Right renal cortex interstitium (tissue), 3 donors: ENCODE measurements around the gene CLMP. TPM values are rescaled to one million over a fixed set of nuclear protein-coding genes. Genes with fewer than 3 reads are reported as not detected.

ENCODE experiments used
- DNase-seq, 3 donors: peaks; one replicate each; pipeline ENCODE4 v3.0.0-alpha.2; 2013; ENCODE audit warnings: low read depth in 3 of 3, low spot score in 2 of 3
- polyA plus RNA-seq, 3 donors: library from polyadenylated mRNA; unstranded; fragments of 120-200 nt; gene quantifications; one replicate each; pipeline ENCODE4 v1.2.1, GENCODE V29; 2013; ENCODE audit not compliant: insufficient read length in 3 of 3

The CLMP gene
- polyA plus RNA-seq, result 10 to 100 TPM; 34.5 to 39.4 (median 38.4) TPM

GRCh38 chr11:123195188-123196059 lies at the start of gene CLMP:
Gene CLMP (minus strand): TSS chr11:123195248. CDS start chr11:123194940, 308 bp downstream.
- DNase-seq, result no peak

- no peak for DNase-seq
Measured at GRCh38 chr11:123241874-123242543, 47.0 kb upstream of the CLMP start.

- no peak for DNase-seq
Measured at GRCh38 chr11:123241294-123241693, 46.2 kb upstream of the CLMP start.

- DNase-seq, result no peak
Measured at GRCh38 chr11:123239191-123240150, 44.4 kb upstream of the CLMP start.

GRCh38 chr11:123238297-123238696 lies 43.2 kb upstream of the CLMP start:
- DNase-seq, result no peak

GRCh38 chr11:123236879-123237278 lies 41.8 kb upstream of the CLMP start:
- no peak for DNase-seq

- no peak for DNase-seq
Measured at GRCh38 chr11:123235656-123236261, 40.7 kb upstream of the CLMP start.

- no peak for DNase-seq
Measured at GRCh38 chr11:123235117-123235655, 40.1 kb upstream of the CLMP start.

- DNase-seq, result no peak
Measured at GRCh38 chr11:123233975-123234334, 38.9 kb upstream of the CLMP start.

- DNase-seq, result no peak
Measured at GRCh38 chr11:123233280-123233974, 38.4 kb upstream of the CLMP start.

- no peak for DNase-seq
Measured at GRCh38 chr11:123231777-123232176, 36.7 kb upstream of the CLMP start.

GRCh38 chr11:123231256-123231655 lies 36.2 kb upstream of the CLMP start:
- DNase-seq, result no peak

- DNase-seq, result no peak
Measured at GRCh38 chr11:123230346-123230745, 35.3 kb upstream of the CLMP start.

GRCh38 chr11:123228496-123229163 lies 33.6 kb upstream of the CLMP start:
- no peak for DNase-seq

GRCh38 chr11:123227763-123228495 lies 32.9 kb upstream of the CLMP start:
- DNase-seq, result no peak

GRCh38 chr11:123221584-123221983 lies 26.5 kb upstream of the CLMP start:
- no peak for DNase-seq

- DNase-seq, result no peak
Measured at GRCh38 chr11:123221096-123221561, 26.1 kb upstream of the CLMP start.

- DNase-seq, result no peak
Measured at GRCh38 chr11:123219066-123219690, 24.1 kb upstream of the CLMP start.
